K562 (cell line): ENCODE measurements around the gene C6orf47. TPM values are rescaled to one million over a fixed set of nuclear protein-coding genes. Genes with fewer than 3 reads are reported as not detected.

ENCODE experiments used
- ARID3A ChIP-seq: IDR thresholded peaks from 2 replicates; pipeline ENCODE4 v1.6.1; 2012; ENCODE audit warnings: low read depth, low read length, improper control_type of control experiment, borderline replicate concordance
- BRCA1 ChIP-seq, 2 experiments: fragments of 450-650 bp in 1 of 2; sonication (generic) in 1 of 2; formaldehyde crosslinking in 1 of 2; IDR thresholded peaks; 2 replicates each; pipeline versions ENCODE4 v1.5.0 to v1.6.1; 2017 to 2020; ENCODE audit warnings: mild to moderate bottlenecking in 1 of 2, missing genetic modification reagents in 1 of 2
- E2F4 ChIP-seq: sonication (generic); formaldehyde crosslinking; IDR thresholded peaks from 2 replicates; pipeline ENCODE4 v1.8.0; 2022; ENCODE audit warnings: mild to moderate bottlenecking, low read depth, missing genetic modification reagents
- HNRNPK ChIP-seq: fragments of 200-400 bp; formaldehyde crosslinking; IDR thresholded peaks from one replicate; pipeline ENCODE4 v1.6.1; 2018; ENCODE audit warnings: mild to moderate bottlenecking, low read depth, low read length; ENCODE audit not compliant: poor library complexity, severe bottlenecking
- MECOM ChIP-seq: fragments of 250-450 bp; sonication (Bioruptor Pico); IDR thresholded peaks from 2 replicates; pipeline ENCODE4 v1.8.0; 2022; ENCODE audit warnings: inconsistent platforms
- MLLT1 ChIP-seq, 2 experiments: fragments of 450-650 bp; IDR thresholded peaks; 2 replicates each; pipeline ENCODE4 v1.6.1; 2016
- SAFB ChIP-seq: fragments of 200-400 bp; formaldehyde crosslinking; IDR thresholded peaks from 2 replicates; pipeline ENCODE4 v1.6.1; 2017; ENCODE audit warnings: low read depth, low read length, borderline replicate concordance
- TAF1 ChIP-seq: IDR thresholded peaks from 2 replicates; pipeline ENCODE4 v1.6.1; 2011; ENCODE audit warnings: mild to moderate bottlenecking, low read length, moderate library complexity; ENCODE audit not compliant: insufficient read depth, control insufficient read depth, severe bottlenecking; ENCODE audit errors: extremely low read depth
- TCF7L2 ChIP-seq: fragments of 150-350 bp; IDR thresholded peaks from 2 replicates; pipeline ENCODE4 v1.6.1; 2016; ENCODE audit warnings: low read depth, mild to moderate bottlenecking, low read length, moderate library complexity
- YY1 ChIP-seq, 3 experiments: IDR thresholded peaks; 2 replicates each; pipeline ENCODE4 v1.6.1; 2011; ENCODE audit warnings: low read length in 2 of 3, mild to moderate bottlenecking in 2 of 3, moderate library complexity in 2 of 3, borderline replicate concordance in 1 of 3, control low read depth in 1 of 3, low read depth in 1 of 3; ENCODE audit not compliant: insufficient read depth in 3 of 3, insufficient replicate concordance in 2 of 3, control insufficient read depth in 1 of 3, insufficient read length in 1 of 3; ENCODE audit errors: extremely low read depth in 1 of 3
- ZKSCAN1 ChIP-seq: fragments of 150-350 bp; IDR thresholded peaks from 2 replicates; pipeline ENCODE4 v1.6.1; 2016; ENCODE audit warnings: low read depth, low read length
- ZNF121 ChIP-seq: sonication (generic); formaldehyde crosslinking; conservative IDR thresholded peaks from 2 replicates; pipeline ENCODE4 v1.8.0; 2022; ENCODE audit warnings: missing genetic modification reagents
- ZNF24 ChIP-seq: fragments of 450-650 bp; IDR thresholded peaks from 2 replicates; pipeline ENCODE4 v1.6.1; 2016
- ZNF318 ChIP-seq, 2 experiments: fragments of 450-650 bp; IDR thresholded peaks; 2 replicates each; pipeline ENCODE4 v1.6.1; 2016; ENCODE audit warnings: mild to moderate bottlenecking in 2 of 2, borderline replicate concordance in 1 of 2, low read depth in 1 of 2, moderate library complexity in 1 of 2
- polyA plus RNA-seq, 8 experiments: library from polyadenylated mRNA; depleted of rRNA in 4 of 8; stranded (reverse) in 5 of 8; unstranded in 3 of 8; fragments of >200 nt; fragmentation: Nextera tagmentation in 2 of 8; fragmentation: Illumina TruSeq in 1 of 8; extraction: Ambion mirVana in 2 of 8; extraction: Trizol in 1 of 8; gene quantifications; 2 replicates each; pipeline versions ENCODE4 v1.2.1 to v1.2.3, GENCODE V29; 2011 to 2014; ENCODE audit warnings: inconsistent platforms in 1 of 8, missing spikeins in 1 of 8
- total RNA-seq, 7 experiments: library from RNA; depleted of rRNA in 6 of 7; stranded (reverse); fragments of >200 nt in 6 of 7; fragmentation: Illumina TruSeq in 2 of 7; extraction: Trizol in 2 of 7; gene quantifications; 2 replicates each; pipeline versions ENCODE4 v1.2.1 to v1.2.3, GENCODE V29; 2011 to 2021; ENCODE audit warnings: low replicate concordance in 1 of 7

C6orf47 gene
- total and polyA plus RNA-seq, 9 of the 15 experiments (the other 6 are each of a cell fraction or from before 2014, with no cell fraction given), result 0.14 to 43.8 (median 27.0) TPM

- TF ChIP-seq ZNF318 (IDR thresholded peaks at IDR 0.05; ENCODE audit: borderline replicate concordance in 1 of 2, low read depth in 1 of 2) (no peak), MECOM (CRISPR knock-in tag) (no peak), ZNF24 (no peak), ZNF121 (CRISPR knock-in tag) (no peak), TCF7L2 (no peak), ZKSCAN1 (no peak), SAFB (no peak), YY1 (IDR thresholded peaks at IDR 0.05; ENCODE audit: borderline replicate concordance in 1 of 3, control insufficient read depth in 1 of 3, extremely low read depth in 1 of 3, insufficient read depth in 3 of 3, insufficient read length in 1 of 3, insufficient replicate concordance in 2 of 3, low read depth in 1 of 3, low read length in 2 of 3) (no peak), ARID3A (no peak), BRCA1 (IDR thresholded peaks at IDR 0.05) (no peak), BRCA1 (CRISPR knock-in tag; IDR thresholded peaks at IDR 0.05) (no peak), E2F4 (0 out of 2 replicates have a peak, but pooled peaks have one; percentile 2), TAF1 (no peak), HNRNPK (no peak), MLLT1 (IDR thresholded peaks at IDR 0.05) (no peak)
Observed at GRCh38 chr6:31676904-31677303, 16.3 kb upstream of the C6orf47 start (continued).
